Measurements from ENCODE around the gene APP.

DNA sequence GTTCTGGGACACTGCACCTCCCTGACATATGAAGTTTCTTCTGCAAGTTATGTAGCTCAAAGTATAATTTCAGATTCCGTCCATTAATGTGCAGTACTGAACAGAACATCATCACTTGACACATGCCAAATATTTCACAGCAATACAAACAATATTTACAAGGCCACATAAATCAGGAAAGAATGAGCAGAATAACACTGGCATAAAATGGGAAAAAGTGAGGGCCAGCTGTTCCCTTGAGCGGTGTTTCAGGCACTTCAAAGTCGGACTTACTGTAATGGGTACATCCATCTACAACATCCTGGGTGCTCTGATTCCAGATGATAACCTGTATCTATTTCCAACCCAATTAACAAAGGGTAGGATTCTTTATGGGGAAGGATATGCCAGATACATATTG lies 217.4 kb downstream of the APP start:
- TF ChIP-seq POLR2A (IDR thresholded peaks at IDR 0.05; ENCODE audit: low read depth, low read length) (no peak), SPI1 (IDR thresholded peaks at IDR 0.05; ENCODE audit: low read depth, low read length) (no peak)

Data from GM12891 (cell line).